GM19395 (cell line): Measurements from ENCODE around the gene ZNF26.
"Not testable (repeated sequence)": the region's sequence is repeated elsewhere in the genome, so short reads cannot be mapped to it uniquely, and the experiment has no call there.

ENCODE experiments used
- ATAC-seq: cut with Tn5 transposase; IDR thresholded peaks from one replicate; pipeline ENCODE4 v1.9.1; 2021; ENCODE audit warnings: mild to moderate bottlenecking, moderate library complexity; ENCODE audit not compliant: unreplicated experiment

ZNF26 gene, protein sequence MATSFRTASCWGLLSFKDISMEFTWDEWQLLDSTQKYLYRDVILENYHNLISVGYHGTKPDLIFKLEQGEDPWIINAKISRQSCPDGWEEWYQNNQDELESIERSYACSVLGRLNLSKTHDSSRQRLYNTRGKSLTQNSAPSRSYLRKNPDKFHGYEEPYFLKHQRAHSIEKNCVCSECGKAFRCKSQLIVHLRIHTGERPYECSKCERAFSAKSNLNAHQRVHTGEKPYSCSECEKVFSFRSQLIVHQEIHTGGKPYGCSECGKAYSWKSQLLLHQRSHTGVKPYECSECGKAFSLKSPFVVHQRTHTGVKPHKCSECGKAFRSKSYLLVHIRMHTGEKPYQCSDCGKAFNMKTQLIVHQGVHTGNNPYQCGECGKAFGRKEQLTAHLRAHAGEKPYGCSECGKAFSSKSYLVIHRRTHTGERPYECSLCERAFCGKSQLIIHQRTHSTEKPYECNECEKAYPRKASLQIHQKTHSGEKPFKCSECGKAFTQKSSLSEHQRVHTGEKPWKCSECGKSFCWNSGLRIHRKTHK

DNA sequence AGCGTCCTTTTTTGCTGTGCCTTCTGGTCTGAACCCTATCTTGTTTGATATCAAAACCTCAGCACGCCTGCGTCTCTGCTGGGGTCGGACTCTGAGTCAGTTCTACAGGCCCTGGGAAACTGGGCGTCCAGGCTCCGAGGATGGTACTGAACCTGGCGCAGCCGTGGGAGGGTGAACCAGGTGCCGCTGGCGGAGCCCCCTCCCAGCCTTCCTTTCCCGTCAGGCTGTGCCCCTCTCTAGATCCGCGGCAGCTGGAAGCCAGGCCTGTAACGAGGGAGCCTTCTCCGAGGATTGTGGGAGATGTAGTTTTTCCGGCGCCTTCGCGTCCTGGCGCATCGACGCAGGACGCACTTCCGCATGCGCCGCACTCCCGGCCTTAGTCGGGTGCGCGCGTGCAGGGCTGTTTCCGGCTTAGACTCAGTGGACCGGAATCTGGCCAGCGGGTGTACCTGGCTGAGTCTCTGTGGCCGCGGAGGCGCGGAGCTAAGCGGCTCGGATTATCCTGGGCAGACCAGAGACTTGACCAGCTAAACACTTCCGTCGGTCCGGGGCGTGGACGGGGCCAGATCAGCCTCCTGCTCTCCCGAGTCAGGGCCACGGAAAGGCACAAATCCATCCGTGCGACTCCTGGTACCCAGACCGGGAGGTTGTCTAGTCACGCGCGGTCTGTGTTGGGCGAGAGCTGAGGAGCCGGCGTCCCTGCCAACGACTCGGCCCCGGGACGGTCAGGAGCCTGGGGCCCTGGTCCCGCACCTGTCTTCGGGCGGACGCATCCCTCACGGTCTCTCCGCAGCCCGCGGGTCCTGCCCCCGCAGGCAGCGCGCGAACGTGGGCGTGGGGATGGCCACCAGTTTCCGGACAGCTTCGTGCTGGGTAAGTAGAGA, at the start of gene ZNF26:
Gene ZNF26 (plus strand): TSS at position 367 of the 884 bp plus-strand sequence. CDS start 474 bp downstream, at position 841.
- ATAC-seq: peak; percentile 97

DNA sequence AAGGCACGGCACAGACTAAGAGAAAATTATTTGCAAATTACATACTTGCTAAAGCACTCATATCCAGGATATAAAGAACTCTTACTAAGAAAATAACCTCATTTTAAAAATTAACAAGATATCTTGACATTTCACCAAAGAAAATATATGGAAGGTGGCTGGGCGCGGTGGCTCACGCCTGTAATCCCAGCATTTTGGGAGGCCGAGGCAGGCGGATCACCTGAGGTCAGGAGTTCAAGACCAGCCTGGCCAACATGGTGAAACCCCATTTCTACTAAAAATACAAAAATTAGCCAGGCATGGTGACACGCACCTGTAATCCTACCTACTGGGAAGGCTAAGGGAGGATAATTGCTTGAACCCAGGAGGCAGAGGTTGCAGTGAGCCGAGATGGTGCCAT, 49.2 kb upstream of the ZNF26 start:
- not testable (repeated sequence) for ATAC-seq

DNA sequence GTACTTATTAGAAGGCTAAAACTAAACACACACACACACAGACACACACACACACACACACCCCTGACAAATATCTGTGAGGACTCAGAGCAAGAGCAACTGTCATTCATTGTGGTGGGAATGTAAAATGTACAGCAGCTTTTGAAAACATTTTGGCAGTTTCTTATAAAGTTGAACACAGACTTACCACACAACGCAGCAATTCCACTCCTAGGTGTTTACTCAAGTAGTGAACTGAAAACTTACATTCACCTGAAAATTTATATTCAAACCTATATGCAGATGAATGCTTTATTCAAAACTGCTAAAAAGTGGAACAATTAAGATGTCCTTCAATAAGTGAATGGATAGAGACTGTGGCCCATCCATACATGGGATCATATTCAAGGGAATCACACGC, 48.7 kb upstream of the ZNF26 start:
- ATAC-seq: no peak

DNA sequence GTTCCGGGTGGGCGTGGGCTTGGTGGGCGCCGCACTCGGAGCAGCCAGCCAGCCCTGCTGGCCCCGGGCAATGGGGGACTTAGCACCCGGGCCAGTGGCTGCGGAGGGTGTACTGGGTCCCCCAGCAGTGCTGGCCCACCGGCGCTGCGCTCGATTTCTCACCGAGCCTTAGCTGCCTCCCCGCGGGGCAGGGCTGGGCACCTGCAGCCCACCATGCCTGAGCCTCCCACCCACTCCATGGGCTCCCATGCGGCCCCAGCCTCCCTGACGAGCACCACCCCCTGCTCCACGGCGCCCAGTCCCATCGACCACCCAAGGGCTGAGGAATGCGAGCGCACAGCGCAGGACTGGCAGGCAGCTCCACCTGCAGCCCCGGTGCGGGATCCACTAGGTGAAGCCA, 47.4 kb upstream of the ZNF26 start:
- not testable (repeated sequence) for ATAC-seq

DNA sequence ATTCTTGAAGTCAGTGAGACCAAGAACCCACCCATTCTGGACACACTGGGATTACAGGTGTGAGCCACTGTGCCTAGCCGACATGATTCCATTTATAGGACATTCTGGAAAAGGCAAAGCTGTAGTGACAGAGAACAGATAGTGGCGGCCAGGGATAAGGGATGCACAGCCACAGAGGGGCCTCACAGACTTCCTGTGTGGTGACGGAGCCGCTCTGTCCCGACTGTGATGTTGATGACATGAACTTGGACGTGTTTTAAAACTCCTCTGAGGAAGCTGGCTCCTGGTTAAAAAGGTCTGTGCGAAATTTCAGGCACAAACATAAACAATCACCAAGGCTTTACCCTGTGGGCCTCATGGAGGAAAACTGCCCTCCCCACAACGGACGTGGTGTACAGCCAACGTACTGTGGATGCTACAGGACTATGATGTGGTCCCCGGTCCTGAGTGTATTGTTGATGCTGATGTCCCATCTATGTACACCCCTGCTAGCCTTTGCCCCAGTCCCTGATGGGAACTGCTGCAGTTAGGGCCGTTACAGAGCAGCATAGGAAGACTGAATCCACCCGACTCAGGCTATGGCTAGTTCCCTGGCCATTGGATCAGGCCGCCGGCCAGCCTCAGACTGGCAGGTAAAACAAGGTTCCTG, 46.0 kb upstream of the ZNF26 start:
- ATAC-seq: no peak

DNA sequence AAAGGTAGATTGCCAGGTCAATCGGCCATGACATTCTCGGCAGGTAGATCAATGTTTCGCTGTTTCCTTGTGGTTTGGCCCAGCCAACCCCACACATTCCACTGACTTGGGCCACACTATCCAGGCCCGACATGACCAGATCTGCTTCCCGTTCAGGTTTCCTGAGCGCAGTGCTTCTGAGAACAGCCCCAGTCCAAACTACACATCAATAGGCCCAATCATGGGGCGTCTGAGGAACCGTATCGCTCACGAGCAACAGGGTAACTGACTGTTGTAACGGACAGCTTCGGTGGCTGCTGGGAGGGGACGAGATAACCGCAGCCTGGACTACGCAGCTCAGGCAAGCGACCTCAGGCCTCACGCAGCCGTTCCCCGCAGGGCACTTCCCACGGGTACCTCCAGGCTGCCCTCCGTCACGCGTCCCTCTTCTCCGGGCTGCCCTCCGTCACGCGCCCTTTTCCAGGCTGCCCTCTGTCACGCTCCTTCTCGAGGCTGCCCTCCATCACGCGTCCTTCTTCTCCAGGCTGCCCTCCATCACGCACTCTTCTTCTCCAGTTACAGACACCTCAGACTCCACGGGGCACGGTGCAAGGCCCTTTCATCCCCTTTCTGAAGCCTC, 44.7 kb upstream of the ZNF26 start:
- no peak for ATAC-seq

DNA sequence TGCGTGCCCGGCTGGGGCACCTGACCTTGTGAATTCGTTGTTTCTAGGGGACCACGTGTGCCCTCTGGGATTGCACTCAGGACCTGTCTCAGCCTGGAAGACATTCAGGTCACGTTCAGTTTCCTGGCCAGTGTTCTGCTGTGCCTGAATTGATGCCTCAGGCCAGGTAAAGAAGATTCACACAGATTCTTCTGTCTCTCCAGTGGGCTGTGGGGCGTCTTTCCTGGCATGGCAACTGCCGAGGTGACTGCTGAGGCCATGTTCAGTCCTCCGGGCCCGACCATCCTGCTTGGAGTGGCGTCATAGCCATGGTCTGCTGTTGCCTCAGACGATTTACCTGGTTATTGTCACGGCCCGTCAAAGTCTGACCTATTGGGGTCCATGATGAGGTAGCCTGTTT, 43.6 kb upstream of the ZNF26 start:
- no peak for ATAC-seq

DNA sequence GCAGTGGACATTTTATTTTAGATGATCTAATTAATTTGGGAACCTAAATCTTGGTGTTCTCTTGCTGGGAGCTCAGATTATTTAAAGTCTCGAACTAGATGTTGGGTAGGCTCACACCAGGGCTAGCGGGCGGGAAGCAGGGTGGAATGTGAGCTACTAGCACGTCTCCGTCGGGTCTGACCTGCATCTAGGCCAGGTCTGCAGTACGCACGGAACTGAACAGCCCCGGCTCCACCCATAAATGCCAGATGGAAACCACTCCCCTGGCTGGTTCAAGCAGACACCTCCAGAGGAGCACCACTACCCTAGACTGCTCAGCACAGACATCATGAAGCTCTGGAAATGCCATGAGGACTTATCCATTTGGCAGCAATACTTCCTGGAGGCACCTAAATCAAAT, 40.4 kb upstream of the ZNF26 start:
- ATAC-seq: no peak

DNA sequence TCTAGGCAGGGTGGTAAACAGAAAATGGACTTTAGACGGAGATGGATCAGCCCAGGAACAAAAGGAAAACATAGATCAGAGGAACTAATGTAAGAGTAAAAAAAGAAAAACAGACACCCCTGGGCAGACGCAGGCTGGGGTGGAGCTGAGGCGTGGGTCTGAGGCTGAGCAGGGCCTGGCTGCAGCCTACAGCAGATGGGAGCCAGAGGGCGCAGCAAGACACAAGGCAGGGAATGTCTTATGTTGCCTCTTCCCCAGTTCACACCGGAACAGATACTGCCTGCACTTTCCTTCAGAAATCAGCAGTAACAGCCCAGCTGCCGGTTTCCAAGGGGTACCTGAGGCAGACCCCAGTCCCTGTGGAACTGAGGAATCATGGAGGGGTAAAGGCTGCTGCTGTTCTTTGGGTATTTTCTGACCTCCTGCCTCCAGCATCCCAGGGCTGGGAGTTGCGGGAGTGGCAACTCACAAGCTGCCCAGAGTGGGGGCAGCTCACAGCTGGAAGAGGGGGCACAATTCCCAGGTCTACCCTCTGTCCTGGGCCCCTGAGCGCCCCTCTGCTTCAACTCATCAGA, 39.8 kb upstream of the ZNF26 start:
- no peak for ATAC-seq

DNA sequence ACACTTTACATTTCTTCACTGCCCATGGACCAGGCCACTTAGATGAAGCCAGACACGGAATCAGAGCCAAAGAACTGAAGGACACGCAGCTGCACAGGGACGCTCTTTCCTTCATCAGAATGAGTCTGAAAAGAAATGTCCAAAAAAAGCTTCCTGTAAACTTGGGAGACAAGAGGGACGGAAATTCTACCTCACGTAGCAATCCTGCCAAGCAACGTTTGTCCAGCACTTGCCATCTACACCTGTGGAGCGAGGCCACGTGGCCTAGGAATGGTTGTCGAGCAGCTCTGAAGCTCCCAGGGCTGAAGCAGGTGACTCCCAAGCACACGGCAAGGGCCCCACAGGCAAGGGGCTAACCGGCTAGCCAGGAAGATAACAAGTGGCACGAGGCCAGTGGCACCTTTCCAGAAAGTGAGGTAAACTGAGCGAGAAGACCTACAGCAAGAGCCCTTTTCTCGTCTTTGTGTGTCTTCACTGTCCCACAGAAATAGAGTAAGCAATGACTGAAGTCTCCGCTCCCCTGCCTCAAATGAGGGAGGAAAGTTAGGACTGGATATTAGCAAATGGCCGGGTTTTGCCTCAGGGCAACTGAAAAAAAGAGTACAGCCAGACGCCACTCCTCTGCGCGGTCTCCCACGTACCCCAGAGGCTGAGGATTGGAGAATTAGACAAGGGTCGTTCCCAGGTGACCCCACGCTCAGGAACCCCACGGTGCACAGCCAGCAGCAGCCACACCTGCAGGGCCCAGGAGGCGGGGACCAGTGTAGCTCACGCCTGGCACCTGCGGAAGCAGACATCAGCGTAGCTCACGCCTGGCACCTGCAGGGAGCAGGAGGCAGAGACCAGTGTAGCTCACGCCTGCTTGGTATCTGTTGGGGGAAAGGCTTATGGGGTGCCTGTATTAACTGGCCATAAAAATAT, 37.8 kb upstream of the ZNF26 start:
- no peak for ATAC-seq

DNA sequence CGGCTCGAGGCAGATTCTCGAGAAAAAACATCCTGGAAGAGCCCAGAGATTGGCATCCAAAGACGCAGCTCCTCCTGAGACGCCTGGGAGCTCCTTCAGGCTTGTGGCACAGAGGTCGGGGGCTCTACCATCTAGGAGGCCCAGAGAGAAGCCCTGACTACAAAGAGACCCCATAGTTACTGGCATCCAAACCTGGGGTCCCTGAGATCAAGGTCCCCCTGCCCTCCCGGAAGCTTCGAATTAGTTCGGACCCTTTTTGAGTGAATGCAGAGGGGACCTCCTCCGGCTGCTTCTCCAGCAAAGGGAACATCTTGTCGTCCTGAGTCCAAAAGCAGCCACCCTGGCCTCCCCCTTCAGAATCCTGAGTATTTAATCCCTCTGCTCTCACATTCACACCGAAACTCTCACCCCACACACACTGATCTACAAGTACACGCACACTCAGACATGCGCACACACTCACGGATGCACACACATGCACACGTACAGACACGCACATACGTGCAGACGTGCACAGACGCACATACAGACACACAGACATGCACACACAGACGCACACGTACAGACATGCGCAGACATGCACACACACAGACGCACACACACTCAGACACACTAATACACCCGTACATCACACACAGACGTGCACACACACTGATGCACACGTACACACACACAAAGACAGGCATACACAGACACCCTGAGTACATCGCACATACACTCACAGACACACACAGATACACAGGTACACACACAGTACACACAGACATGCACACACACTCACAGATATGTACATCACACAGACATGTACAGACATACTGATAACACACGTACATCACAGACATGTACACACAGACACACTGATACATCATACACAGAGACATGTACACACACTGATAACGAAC, 36.0 kb upstream of the ZNF26 start:
- ATAC-seq: no peak

DNA sequence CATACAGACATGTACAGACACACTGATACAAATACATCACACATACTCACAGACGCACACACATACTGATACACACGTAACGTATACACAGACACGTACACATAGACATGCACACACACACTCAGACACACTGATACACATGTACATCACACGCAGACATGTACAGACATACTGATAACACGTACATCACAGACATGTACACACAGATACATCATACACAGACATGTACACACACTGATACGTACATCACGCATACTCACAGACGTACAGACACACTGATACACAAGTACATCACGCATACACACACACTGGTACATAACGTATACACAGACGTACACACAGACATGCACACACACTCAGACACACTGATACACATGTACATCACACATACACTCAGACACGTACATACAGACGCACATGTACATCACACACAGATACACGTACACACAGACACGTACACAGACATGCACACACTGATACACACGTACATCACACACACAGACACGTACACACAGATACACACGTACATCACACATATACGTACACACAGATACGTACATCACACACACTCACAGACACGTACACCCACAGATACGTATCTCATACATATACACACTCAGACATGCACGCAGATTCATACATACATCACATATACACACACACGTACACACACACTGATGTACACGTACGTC, 35.2 kb upstream of the ZNF26 start:
- no peak for ATAC-seq

DNA sequence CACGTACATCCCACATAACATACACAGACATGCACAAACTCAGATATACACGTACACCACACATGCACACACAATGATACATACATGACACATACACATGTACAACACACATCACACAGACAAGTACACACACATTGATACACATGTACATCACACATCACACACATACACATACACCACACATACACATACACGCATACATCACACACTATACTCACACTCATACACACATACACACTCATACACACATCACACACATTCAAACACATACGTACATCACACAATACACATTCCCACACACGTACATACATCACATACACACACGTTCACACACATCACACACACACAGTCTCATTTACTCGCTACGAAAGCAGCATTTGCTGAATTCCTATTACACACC, 34.5 kb upstream of the ZNF26 start:
- no peak for ATAC-seq

DNA sequence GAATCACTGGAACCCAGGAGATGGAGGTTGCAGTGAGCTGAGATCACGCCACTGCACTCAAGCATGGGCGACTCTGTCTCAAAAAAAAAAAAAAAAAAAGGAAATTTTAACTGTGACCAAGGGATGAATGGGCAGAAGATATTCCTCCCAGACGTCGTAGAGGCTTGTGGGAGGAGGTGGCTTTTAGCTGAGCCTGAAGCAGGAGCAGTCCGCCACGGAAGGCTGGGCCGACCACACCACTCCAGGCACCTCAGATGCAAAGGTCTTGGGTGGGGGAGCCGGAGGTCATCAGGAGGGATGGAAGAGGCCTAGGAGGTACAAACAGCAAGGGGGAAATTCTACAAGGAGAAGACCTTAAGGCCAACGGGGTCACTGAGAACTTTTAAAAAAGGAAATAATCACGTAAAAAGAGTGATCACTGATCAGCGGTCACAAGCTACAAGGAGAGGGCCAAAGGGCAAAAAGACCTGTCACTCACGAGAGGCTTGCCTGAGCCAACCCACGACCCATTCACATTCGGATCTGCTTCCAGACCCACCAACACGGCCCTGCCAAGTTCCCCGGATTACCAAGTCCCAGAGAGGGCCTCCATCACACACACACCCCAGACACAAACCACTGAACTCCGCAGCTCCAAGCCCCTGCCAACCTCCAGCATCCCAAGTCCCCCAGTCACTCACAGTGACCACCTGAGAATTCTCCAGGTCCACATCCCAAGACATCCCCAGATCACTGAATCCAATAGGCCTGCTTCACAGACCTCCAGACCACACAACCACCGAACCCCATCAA, 33.6 kb upstream of the ZNF26 start:
- no peak for ATAC-seq

DNA sequence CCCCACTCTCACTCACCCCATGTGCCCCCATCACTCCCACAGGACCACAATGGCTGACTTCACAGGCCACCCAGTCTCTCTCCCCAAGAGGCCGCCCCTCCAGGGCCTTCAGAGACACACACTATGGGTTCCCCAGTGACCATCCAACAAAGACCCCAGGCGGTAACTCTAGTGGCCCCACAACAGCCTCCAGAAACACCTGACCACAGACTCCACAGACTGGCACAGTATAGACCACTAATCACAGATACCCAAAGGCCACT, 33.1 kb upstream of the ZNF26 start:
- ATAC-seq: no peak

DNA sequence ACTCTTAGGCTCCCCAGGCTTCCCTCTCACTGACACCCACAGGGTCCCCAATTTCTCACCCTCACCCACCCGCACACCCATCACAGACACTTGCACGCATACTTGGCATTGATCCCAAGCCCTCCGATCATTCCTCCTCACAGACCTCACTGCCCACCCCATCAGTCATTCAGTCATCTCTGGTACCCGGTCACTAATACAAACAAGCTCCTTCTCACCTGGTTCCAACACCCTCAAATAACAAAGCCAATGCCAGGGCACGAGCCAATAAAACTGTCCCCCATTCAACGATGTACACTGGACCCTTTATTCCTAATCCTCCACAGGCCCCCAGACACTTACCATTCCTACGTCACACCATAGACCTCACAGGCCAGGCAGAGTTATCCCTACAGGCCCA, 32.4 kb upstream of the ZNF26 start:
- no peak for ATAC-seq

DNA sequence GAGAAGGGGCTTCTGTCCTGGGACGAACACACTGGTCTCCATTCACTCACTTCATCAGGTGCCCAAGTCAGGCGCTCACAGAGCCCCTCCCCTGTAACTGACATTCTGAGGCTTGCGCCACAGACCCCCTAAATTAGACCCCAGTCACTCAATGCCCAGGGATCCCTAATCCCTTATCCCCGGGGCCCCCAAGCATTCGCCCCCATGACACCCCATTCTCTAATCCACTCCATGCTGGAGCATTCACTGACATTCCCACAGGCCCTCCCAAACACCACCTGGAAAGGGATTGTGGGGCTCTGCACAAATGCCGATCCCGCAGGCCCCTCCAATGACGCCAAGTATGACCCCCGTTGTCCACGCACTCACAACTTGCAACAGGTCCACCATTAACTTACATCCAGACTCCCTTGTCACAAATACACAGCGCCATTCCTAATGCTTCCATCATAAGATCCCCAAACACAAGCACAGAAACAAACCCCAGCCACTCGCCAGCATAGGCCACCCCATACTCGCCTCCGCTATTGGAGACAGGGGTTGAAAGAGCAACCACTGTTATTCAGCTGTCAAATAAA, 31.6 kb upstream of the ZNF26 start:
- ATAC-seq: no peak
